Lower lobe of right lung (tissue), 2 donors: ENCODE measurements around the gene RNF19B. TPM values are rescaled to one million over a fixed set of nuclear protein-coding genes. Genes with fewer than 3 reads are reported as not detected.

ENCODE experiments used
- ATAC-seq, 2 donors: fragments of 200-7000 bp; cut with Tn5 transposase; one replicate each; pipeline ENCODE4 v1.9.1; 2020 to 2022; ENCODE audit warnings: mild to moderate bottlenecking in 2 of 2, moderate library complexity in 2 of 2
- DNase-seq: peaks from one replicate; pipeline ENCODE4 v3.0.0-alpha.2; 2020
- H3K27ac ChIP-seq: fragments of 200-600 bp; one replicate; pipeline ENCODE4 v1.8.0; 2022
- H3K27me3 ChIP-seq: fragments of 200-600 bp; one replicate; pipeline ENCODE4 v1.8.0; 2022; ENCODE audit warnings: low read depth
- H3K36me3 ChIP-seq: fragments of 200-600 bp; one replicate; pipeline ENCODE4 v1.8.0; 2022; ENCODE audit warnings: mild to moderate bottlenecking
- H3K4me1 ChIP-seq: fragments of 200-600 bp; one replicate; pipeline ENCODE4 v1.8.0; 2022
- H3K4me3 ChIP-seq: fragments of 200-600 bp; one replicate; pipeline ENCODE4 v1.8.0; 2022; ENCODE audit warnings: mild to moderate bottlenecking
- H3K9me3 ChIP-seq: fragments of 200-600 bp; one replicate; pipeline ENCODE4 v1.8.0; 2022
- intact Hi-C: fragments of 100-400 bp; cut with DNase I; formaldehyde crosslinking; loops from one replicate; pipeline ENCODE4 v1.11.0; 2022
- total RNA-seq: library from RNA; stranded (reverse); fragmentation: NEBNext Ultra II Directional; extraction: Animal tissue kit (Norgen Biotek cat#: 25700); gene quantifications from one replicate; pipeline ENCODE4 v1.2.1, GENCODE V29; 2021
- TF ChIP-seq, protein P1 (sequence below): fragments of 200-600 bp; IDR thresholded peaks from one replicate; pipeline ENCODE4 v1.8.0; 2022; ENCODE audit warnings: antibody characterized with exemption, mild to moderate bottlenecking
- donor health status: DM: no; HTN: yes; CAD: no; lungs with severe emphysema.

Gene RNF19B
- total RNA-seq, 1 donor from 2014 or later = 27.9 TPM

DNA sequence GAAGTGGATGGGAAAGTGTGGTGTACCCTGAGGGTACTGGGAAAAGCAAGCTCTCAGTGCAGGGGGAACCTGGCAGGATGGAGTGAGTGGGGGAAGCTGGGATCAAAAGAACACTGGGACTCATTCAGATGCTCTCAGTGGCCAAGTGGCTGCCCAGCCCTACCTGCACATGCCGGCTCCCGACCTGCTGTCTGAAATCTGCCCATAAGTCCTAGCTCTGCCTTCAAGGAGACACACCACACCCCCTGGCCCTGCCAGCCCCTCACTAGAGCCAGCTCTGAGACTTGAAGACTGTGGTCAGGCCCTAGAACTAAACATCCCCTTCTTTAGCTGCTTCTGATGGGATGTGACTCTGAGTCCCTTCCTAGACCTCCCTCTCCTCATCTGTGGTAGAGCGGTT is 65.7 kb downstream of the RNF19B start:
- intact Hi-C loops = no loop called here
- TF ChIP-seq, protein P1, sequence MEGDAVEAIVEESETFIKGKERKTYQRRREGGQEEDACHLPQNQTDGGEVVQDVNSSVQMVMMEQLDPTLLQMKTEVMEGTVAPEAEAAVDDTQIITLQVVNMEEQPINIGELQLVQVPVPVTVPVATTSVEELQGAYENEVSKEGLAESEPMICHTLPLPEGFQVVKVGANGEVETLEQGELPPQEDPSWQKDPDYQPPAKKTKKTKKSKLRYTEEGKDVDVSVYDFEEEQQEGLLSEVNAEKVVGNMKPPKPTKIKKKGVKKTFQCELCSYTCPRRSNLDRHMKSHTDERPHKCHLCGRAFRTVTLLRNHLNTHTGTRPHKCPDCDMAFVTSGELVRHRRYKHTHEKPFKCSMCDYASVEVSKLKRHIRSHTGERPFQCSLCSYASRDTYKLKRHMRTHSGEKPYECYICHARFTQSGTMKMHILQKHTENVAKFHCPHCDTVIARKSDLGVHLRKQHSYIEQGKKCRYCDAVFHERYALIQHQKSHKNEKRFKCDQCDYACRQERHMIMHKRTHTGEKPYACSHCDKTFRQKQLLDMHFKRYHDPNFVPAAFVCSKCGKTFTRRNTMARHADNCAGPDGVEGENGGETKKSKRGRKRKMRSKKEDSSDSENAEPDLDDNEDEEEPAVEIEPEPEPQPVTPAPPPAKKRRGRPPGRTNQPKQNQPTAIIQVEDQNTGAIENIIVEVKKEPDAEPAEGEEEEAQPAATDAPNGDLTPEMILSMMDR = no peak
- Histone ChIP-seq H3K9me3 (no peaks in the 10 kb centered on the region), H3K27ac (no peak overlapping the region), H3K36me3 (no peaks in the 10 kb centered on the region), H3K4me1 (peaks cover 7% of the 10 kb centered on the region), H3K27me3 (peaks cover 28% of the 10 kb centered on the region), H3K4me3 (no peak overlapping the region)
- DNase-seq = no peak
- ATAC-seq = no peak

DNA sequence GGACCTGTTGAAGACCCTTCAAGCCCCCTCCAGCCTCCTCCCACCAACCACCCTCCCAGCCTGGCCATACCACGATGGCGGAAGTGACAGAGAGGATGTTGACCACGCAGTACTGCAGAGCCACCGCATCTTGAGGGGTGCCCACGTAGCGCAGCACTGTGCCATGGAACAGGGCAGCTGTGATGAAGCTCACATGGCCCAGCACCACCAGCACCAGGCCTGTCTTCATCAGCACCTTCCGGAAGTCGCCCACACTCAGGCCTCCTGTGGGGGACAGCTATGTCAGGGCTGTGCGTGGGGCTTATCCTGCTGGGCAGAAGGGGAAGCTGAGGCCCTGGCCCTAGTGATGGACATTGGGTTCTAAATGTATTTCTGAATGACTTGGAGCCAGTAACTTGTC is 66.6 kb downstream of the RNF19B start:
- H3K27ac ChIP-seq = no peak overlapping the region
- H3K36me3 ChIP-seq = no peaks in the 10 kb centered on the region
- DNase-seq (no peak), ATAC-seq (no peak)
- no peak overlapping the region for H3K4me3 ChIP-seq
- TF ChIP-seq, protein P1 = no peak
- peaks cover 37% of the 10 kb centered on the region for H3K27me3 ChIP-seq
- no peaks in the 10 kb centered on the region for H3K9me3 ChIP-seq
- intact Hi-C loops = no loop called here
- H3K4me1 ChIP-seq = peaks cover 15% of the 10 kb centered on the region

DNA sequence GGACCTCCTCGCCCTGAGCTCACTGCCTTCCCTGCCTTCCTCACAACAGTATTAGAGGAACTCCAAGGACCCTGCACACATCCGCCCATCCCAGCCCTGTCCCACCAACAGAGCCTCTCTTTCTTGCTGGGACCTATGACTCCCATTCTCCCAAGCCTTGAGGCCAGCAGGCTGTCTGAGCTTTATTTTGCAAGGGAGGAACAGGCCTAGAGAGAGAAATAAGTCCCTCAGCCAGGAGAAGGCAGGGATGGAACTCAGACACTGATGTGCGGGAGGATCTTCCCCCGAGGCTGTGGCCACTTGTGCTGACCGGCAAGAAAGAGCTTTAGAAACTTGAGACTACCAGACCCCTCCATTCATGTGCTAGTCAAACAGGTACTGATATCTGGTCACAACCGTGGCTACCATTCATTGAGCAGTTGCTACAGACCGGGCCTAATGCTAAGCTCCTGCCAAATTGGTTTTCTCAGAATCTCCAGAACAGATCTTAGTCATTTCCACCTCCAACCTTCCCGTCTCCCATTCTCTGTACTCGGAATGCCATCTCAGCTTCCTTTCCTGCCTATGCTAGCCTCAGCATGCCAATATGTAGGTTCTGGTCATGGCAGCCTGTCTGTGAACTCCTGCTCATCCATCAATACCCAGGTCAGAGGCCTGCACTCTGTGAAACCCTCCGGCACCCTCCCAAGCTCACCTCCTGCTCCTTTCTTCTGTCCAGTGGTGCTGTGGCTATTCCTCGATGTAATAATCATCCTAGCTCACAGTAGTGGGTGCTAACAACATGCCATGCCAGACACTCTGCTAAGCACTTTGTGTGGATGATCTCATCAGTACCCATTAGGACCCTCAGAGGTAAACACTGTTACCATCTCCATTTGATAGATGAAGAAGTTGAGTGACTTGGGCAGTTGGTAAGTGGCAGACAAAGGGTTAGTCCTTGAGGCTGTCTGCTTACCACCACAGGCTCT is 67.2 kb downstream of the RNF19B start:
- intact Hi-C loops = no loop called here
- Histone ChIP-seq H3K4me3 (no peak overlapping the region), H3K36me3 (no peaks in the 10 kb centered on the region), H3K27ac (no peak overlapping the region), H3K9me3 (no peaks in the 10 kb centered on the region), H3K27me3 (peaks cover 44% of the 10 kb centered on the region), H3K4me1 (peaks cover 17% of the 10 kb centered on the region)
- TF ChIP-seq, protein P1 = no peak
- no peak for ATAC-seq
- DNase-seq = no peak

DNA sequence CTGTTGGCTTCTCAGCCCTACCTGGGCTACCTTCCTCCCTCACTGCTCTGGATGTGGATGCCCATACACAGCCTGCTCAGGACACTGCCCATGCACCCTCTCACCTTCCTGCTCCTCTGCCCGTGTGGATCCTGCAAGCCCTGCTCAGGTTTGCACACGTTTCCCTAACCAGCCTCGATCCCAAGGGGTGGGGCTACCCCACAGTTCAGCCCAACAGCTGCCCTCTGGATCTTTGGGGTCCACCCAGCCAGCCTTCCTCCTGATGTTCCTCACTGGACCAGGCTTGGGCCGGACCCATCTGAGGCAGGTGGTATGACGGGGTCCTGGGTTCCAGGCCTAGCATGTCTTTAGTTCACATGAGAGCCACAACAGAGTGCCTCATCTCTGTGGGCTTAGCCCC is 68.2 kb downstream of the RNF19B start:
- peaks cover 17% of the 10 kb centered on the region for H3K4me1 ChIP-seq
- intact Hi-C loops = no loop called here
- ATAC-seq = no peak
- peaks cover 43% of the 10 kb centered on the region for H3K27me3 ChIP-seq
- no peak overlapping the region for H3K4me3 ChIP-seq
- TF ChIP-seq, protein P1 = no peak
- no peaks in the 10 kb centered on the region for H3K9me3 ChIP-seq
- no peaks in the 10 kb centered on the region for H3K36me3 ChIP-seq
- no peak overlapping the region for H3K27ac ChIP-seq
- DNase-seq = no peak

DNA sequence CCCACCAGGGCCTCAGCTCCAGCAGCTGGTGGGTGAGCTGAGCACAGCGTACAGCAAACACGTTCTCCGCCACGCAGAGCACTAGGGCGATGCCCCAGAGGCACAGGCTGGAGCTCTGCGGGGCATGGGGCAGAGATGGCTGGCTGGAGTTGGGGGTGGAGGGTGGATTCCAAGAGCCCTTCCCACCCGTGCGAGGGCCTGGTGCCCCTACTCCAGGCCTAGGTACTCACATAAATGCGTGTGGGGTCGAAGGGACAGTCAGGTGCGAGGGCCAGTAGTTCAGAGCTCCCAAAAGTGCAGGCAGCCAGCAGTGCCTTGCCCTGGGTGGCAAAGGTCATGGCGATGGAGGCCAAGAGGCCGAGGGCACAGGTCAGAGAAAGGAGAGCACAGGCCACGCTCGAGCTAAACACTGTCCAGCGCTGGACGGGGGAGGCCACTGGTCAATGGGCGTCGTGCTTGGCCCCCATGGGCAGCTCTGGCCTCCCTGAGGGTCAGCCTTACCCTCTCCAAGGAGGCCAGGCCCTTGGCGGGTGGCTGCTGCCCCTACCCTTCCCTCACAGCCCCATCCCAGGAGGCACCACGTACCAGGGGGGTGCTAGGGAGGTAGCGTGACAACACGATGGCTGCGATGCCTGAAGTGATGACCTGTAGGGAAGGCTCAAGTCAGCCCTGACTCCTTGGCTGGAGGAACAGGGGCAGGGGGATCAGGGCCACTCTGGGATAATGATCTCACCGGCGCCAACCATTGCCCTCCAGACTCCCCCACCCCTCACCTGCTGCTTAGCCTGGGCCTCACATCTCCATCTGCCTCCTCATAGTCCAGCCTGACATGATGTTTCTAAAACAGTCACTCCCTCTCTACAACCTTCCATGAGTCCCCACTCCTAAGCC is 69.0 kb downstream of the RNF19B start:
- Histone ChIP-seq H3K4me3 (no peak overlapping the region), H3K27ac (no peak overlapping the region), H3K9me3 (no peaks in the 10 kb centered on the region), H3K4me1 (peaks cover 12% of the 10 kb centered on the region), H3K27me3 (peaks cover 45% of the 10 kb centered on the region), H3K36me3 (no peaks in the 10 kb centered on the region)
- intact Hi-C loops = no loop called here
- TF ChIP-seq, protein P1 = no peak
- ATAC-seq (no peak), DNase-seq (no peak)
